NCI-H1436 treated with DMSO at 0.1 percent for 48 hours (cell line): Measurements from ENCODE around the gene RTRAF.

Experiments
- DNase-seq: peaks from one replicate; lab custom pipeline; 2025; lab: John Stamatoyannopoulos, UW

Gene RTRAF

DNA sequence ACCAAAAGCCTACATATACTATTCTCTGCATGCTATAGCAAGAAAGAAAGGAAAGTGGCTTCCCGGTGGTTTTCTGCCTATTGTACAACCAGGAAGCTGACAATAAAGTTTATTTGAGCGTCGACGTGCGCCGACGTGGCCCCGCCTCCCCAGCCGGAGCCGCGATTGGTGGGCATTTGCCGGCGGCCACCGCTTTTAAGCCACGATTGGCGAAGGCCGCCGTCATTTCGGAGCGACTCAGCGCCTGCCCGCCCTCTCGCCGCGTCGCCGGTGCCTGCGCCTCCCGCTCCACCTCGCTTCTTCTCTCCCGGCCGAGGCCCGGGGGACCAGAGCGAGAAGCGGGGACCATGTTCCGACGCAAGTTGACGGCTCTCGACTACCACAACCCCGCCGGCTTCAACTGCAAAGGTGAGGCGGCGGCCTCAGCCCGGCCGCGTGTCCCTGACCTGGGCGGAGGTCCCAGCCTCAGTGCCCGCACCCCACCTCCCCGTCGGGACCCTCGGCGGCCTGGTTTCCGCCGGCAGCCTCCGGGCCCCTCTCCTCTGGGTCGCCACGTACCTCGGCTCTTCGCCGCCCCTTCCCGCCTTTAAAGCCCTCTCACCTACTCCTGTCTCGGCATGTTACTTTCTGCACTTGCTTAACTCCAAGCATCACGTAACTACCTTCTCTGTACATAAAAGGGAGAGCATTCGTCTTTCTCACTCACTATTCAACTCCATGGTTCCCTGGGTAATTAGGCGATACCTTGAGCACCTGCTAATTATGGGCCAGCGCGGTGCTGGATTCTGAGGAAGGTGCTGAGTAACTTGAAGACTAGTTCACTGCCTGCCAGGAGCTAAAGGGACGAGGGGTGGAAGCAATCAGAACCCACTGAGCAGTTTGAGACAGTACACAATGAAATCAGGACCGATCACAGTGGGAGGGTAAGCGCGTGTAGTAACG lies at the start of gene RTRAF:
Gene RTRAF, plus strand, starts transcription at position 254 of the 942 bp plus-strand sequence. Its CDS starts 94 bp downstream, at position 348.
- DNase-seq = peak; percentile 57

DNA sequence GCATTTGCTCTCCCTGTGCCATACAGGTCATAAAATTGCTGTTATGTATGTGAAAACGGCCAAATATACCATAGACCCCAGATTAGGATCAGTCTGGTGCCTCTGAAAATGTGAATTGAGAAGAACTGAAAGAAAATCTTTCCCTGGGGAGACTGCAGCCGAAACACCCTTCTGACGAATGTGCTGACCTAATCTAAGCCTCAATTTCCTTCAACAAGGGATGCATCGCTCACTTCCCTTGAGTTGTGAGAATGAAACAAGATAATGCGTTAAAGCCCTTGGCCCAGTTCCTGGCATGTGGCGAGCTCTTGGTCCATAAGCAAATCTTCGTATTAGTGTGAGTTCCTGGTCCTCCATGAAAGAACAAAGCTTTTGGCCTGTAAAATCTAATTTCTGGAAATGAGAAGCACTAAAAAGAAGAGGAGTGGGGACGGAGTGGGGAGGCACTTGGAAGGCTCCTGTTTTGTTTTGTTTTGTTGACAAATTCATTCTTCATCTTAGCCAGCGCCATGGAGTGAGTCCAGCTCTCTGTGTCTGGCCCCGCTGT lies 49.5 kb upstream of the RTRAF start:
- DNase-seq = no peak

DNA sequence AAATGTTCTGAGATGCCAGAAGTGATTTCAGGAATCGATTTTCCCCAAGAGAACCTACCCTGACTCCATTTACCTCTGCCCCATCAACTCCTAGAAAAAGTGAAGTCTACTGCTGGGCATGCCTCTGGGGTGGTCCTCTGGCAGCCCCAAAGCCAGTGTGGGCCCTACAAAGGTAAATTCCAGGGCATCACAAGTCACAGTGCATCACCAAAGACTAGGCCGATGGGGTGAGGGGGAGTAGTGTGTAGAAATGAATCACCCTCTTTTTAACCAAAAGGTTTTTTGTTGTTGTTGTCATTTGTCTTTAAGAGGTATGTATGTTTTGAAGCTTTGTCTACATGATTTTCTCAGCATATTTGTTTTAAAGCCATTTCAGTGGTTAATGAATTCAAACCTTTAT lies 46.4 kb upstream of the RTRAF start:
- DNase-seq = no peak

DNA sequence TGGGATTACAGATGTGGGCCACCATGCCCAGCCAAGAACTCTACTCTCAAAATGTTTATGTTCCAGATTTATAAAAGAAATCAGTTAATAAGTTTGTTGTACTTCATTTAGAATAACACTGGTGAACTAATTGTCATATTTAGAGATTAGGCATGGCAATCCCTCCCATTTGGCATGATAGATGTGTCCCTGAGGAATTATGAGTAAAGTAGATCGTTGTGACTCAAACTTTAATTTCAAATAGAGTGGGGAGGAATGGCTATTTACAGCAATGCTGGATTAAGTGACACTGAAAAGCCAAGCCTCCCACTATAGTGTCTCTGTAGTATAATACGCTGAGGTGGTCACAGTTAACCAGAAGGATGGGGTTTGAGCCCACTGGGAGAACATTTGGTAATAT lies 39.3 kb upstream of the RTRAF start:
- no peak for DNase-seq

DNA sequence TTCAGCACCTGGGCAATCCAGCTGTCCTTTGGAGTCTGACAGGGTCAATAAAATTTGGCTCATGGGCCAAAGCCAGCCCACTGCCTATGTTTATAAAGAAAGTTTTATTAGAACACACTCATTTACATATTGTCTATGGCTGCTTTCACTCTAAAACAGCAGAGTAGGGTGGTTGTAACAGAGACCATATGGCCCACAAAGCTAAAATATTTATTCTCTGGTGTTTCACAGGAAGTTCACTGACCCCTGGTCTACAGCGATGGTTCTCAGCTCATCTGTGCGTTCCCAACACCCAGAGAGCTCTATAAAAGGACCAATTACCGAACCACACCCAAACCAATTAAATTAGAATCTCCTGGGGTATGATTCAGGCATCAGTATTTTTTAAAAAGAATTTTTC lies 37.7 kb upstream of the RTRAF start:
- DNase-seq = no peak

DNA sequence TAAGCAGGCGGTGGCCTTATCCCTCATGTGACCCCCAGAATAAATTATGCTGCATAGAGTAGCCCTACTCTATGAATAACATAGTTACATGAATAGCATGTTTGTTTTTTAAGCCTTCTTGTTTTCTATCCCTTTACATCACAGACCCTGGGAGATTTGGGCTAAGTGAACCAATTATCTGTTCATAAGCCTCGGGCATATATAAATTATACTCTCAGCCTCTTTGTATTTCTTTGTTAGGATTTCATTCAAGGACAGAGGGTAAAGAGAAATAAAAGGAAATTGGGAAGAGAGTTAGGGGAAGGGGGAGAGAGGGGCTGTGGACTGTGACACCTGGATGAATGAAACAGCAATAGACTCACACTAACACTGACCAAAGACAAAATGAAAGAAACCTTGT lies 35.3 kb upstream of the RTRAF start:
- DNase-seq = no peak

DNA sequence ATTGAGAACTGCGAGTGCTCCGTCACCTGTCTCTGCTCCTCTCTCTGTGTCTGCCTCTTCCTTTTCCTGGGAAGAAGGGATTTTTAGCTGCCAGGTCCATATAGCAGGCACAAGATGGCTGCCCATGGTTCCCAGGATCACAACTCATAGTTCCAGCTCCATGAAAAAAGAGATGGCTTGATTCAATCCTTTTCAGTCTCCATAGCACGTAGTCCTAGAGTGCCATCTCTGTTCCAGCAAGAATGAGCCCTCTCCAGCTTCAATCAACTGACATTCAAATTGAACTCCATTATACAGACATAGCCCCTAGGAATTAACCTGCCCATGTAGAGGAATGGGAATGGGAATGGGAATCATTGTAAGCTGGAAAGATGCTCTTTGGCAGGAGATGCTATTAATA lies 34.7 kb upstream of the RTRAF start:
- no peak for DNase-seq

DNA sequence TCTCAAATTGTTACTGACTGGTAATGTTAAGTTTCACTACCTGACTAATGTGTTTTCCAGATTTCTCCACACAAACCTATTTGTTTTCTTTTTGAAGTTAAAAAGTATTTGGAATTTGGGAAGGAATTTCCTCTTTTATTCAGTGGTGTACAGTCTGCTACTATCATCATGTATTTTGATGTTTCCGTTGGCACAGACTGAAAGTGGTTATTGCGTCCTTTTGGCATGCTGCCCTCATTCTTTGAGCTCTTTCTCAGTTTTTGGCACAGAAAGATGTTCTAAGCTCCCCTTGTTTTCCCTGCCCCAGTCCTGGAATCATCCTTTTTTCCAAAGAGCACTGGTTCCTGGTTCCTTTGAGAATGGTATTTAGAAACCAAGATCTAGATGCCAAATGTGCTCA lies 31.4 kb upstream of the RTRAF start:
- DNase-seq = no peak

DNA sequence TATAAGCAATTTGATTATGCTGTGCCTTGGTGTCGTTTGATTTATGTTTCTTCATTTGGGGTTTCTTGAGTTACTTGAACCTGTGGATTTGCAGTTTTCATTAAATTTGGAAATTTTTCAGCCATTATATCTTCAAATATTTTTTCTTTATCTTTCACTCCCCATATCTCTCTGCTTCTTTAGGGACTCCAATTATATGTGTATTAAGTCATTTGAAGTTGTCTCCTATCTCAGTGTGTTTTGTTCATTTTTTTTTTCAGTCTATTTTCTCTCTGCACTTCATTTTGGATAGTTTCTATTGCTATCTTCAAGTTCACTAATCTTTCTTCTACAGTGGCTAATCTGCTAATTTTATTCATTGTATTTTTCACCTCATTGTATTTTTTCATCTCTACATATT lies 29.4 kb upstream of the RTRAF start:
- DNase-seq = no peak

DNA sequence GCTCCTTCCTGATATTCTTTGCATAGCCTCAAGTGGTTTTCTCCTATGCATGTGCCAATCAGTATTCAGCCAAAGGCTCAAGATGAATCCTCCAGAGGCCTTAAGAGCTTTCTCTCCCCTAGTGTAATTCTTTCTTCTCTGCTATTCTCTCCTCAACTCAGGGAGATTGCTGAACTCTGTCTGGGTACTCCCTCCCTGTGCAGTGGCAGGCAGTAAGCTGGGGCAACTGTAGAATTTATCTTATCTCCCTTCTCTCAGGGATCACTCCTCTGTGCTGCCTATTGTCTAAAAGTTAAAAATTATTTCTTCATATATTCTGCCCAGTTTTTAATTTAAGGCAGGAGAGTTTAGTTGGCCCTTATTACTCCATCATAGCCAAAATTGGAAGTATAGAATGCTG lies 28.5 kb upstream of the RTRAF start:
- no peak for DNase-seq

DNA sequence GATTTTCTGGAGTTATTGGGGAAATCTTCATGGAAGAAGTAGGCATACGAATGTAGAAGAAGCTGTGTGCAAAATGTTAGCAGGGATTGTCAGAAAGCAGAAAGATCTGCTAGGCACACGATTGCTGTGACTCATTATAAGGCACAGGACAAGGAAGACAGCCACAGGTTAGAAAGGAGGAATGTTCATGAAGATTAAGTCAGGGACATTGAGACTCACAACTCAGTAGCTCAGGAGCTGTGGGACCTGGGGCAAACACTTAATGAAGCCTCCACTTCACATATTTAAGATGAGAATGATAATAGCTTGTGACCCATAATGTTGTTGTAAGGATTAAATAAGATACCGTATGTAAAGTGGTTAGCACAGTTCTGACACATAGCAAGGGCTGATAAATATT lies 26.6 kb upstream of the RTRAF start:
- no peak for DNase-seq

DNA sequence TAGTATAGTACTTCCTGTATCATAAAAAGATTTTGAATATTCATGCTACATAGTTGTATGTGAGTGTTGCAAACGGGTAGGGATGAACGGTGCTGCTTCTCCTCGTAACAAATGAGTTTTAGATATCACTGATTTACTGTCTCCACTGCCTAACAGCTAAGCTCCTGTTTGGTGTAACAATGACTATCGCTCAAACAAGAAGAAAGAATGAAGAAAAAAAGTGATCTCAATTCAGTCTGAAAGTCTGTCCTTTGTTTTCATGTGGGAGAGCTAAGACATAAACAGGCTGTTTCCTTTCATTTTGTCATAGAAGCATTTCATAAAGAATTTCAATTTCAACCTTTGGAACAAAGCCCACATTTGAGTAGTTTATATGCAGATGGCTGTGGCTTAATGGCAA lies 26.1 kb upstream of the RTRAF start:
- DNase-seq = no peak

DNA sequence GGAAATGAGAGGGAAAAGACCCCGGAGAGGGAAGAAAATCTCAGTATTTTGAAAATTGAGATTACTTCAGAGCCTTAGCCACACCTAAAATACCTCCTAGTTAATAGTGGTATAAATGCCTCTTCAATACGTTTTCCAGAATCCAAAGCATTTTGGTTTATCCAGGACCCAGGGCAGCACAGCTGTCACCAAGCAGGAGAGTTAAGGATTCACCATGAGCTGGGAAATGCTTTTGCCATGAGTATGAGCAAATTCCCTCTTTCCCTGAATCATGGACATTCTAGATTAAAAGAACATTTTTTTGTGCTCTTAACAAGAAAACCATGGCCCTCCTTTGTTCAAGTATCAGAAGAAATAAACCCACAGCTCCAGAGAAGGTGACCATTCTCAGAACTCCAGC lies 21.8 kb upstream of the RTRAF start:
- no peak for DNase-seq

DNA sequence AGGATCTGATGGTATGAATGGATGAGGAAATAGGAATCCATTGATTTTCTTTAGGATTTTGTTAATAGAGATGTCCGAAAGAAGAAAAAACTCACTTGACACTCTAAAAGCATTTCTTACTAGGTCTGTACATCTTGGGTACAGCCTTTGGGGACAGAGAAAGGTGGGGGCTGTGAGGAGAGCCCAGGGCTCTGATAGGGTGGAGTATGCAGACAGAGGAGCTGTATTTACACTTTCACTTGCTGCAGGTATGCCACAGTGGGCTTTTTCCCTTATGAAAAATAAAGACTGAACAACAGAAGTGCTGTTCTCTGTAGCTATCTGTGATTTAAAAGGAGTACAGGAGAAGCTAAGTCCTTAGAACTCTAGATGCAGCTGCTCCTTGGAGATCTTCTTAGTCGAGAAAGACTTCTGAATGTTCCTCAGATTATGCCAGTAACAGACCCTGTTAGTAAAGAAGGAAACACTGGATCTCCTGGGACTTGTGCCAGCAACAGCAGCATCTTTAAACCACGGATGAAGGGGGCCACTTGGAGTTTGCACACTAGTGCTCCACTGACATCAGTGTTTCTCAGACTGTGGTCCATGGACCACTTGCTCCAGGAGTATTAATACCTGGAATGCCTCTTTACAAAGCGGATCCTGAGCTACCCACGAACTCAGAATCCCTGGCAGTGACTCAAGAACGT lies 19.4 kb upstream of the RTRAF start:
- no peak for DNase-seq

DNA sequence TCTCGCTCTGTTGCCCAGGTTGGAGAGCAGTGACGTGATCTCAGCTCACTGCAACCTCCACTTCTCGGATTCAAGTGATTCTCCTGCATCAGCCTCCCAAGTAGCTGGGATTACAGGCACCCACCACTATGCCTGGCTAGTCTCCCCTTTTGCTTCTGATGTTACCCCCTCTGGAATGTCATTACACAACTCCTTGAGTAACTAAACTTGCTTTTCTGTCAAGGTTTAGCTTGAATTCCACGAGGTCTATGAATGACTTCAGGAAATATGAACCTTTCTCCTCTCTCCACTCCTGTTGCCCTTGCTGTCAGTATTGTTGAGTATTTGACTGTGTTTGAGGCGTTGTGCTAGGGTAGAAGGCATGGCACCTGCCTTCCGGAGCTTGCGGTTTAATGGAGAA lies 16.8 kb upstream of the RTRAF start:
- DNase-seq = no peak

DNA sequence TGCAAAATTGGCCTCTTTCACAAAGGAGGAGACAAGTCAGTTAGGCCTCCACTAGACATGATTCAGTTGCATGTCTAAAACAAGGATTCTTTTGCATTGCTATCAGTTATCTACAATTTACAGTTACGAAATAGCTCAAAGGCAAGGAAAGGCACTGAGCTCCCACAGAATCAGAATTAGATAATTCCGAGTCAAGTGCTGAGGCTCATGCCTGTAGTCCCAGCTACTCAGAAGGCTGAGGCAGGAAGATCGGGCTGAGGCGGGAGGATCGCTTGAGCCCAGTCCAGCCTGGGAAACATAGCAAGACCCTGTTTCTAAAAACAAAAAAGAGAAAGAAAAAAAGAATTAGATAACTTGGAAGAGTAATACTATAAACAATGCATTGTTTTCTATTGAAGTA lies 12.3 kb upstream of the RTRAF start:
- DNase-seq = no peak

DNA sequence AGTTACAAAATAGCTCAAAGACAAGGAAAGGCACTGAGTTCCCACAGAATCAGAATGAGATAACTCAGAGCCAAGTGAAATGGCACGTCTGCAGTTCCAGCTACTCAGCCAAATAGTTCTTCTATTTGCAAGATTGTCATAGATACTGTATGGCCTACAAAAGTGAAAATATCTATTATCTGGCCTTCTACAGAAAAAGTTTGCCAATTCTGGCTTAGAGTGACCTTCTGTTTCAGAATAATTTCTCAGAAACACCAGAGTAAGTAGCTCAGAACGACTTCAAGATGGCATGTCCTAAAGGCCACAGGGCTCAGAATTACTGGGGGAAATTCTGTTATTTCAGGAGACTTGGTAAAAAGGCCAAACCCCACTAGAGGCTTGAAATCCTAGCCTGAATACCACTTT lies 10.7 kb upstream of the RTRAF start:
- no peak for DNase-seq

DNA sequence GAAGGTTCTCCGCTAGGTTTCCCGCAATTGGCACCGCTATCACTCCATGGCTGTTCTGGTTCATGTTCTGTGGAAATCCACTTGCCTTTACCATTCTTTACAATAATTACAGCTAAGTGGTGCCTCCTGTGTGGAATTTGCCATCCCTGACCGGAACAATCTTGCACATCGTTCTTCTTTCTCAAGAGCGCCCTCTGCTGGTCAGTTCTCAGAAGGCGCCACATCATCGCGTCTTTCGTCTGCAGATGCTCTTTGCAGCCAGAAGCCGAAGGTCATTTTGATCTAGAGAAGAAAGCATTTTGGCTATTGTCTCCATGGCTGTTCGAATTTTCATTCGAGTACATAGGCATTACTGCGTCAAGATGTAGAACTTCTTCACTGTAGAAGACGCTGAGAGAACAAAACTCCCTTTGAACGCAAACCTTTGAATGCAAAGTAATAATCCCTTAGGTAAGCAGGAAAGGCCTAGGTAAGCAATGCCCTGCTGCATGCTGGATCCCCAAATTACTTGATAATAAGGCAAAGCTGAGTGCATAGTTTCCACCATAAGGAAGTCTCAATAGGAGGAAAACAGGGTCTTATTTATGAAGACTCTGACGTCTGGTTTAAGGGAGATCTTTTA lies 10.1 kb upstream of the RTRAF start:
- DNase-seq = peak; percentile 53

DNA sequence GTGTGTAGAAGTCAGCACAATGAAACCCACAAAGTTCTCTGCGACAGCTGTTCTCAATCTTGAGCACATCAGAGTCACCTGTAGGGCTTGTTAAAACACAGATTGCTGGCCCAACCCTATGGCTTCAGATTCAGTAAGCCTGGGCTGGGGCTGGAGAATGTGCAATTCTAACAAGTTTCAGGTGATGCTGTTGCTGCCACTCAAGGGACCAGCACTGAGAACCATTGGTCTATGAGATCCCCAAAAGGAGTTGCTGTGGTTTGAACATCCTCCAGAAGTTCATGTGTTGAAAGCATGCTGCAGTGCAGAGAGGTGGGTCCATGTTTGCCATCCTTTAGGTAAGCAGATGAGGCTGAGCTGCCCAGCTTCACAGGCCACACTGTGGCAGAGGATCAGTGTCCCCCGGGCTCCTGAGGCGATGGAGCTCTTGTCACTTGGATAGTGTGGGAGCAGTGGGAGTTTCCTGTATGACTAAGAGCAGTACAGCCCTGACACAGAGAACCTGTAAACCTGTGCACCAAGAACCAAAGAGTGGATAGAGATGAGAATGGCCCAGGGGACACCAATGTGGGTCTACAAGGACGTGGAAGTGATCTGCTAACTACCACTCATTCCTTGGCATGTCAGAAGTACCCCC lies 8.0 kb upstream of the RTRAF start:
- no peak for DNase-seq

DNA sequence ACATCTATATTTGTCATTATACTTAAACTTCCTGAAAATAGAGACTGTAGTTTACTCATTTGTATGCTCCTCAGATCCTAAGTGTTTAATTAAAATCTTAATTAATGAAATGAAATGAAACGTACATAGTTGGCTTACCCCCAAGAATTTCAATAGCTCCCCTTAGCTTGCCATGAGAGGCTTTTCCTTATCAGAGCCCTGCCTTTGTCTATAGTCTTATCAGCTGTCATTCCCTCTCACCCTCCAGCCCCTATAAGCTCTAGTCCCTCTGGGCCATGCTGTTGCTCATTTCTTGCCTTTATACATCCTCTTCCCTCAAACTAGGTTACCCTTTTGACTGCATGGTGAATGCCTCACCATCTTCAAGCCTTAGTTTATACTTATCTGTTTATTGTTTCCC lies 1.1 kb upstream of the RTRAF start:
- no peak for DNase-seq

DNA sequence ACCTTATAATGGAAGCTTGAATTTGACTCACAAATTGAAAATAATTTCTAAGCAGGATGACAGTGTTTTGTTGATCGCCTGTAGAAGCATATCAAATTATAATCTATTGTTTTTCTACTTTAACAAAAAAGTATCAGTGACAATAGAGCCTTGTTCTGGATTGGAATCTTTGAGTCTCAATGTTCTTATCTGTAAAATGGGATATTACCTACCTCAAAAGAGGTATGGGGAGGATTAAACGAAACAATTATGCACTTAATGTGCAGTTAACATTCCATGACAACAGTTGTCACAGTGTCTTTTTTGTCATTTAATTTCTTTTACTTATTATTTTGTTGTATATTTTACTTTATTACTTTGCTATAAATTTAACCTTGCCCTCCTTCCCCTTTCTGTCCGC lies 1.1 kb downstream of the RTRAF start:
- no peak for DNase-seq

DNA sequence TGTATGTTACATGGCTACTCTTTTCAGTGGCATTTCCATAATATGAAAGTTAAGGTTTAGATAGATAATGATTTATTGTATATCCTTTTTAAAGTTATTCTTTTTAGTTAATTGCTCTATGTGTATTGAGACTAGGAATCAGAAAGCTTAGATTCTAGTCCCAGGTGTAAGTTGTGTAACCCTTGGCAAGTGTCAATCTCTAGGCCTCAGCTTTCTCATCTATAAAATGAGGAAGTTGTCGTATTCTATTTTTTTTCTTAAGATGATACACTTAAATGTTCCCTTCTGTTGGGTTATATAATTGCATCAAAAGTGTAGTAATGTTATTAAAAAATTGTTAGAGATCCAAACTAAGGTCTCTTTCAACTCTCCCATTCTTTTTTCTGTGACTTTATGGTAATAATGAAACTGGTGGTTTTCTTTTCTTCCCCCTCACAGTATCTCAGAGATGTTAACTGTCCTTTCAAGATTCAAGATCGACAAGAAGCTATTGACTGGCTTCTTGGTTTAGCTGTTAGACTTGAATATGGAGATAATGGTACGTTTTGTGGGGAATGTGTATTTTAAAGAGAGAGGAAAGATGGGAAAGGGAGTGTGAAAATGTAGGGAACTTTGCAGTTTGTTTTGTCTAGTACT lies 4.1 kb downstream of the RTRAF start:
- DNase-seq = no peak
